Left renal cortex interstitium (tissue), 4 donors: ENCODE measurements around the gene EGR1. TPM values are rescaled to one million over a fixed set of nuclear protein-coding genes. Genes with fewer than 3 reads are reported as not detected.

Experiments
- DNase-seq, 4 donors: peaks; one replicate each; pipeline ENCODE4 v3.0.0-alpha.2; 2013; ENCODE audit warnings: low read depth in 4 of 4, low spot score in 2 of 4, missing footprints in 1 of 4
- polyA plus RNA-seq, 4 donors: library from polyadenylated mRNA; unstranded; fragments of 120-200 nt; gene quantifications; one replicate each; pipeline ENCODE4 v1.2.1, GENCODE V29; 2013; ENCODE audit not compliant: insufficient read length in 4 of 4

EGR1 gene
- polyA plus RNA-seq: 100 to 1,000 TPM in 1 of 4 donors, 10 to 100 TPM in 3; 24.0 to 445 (median 44.4) TPM

DNA sequence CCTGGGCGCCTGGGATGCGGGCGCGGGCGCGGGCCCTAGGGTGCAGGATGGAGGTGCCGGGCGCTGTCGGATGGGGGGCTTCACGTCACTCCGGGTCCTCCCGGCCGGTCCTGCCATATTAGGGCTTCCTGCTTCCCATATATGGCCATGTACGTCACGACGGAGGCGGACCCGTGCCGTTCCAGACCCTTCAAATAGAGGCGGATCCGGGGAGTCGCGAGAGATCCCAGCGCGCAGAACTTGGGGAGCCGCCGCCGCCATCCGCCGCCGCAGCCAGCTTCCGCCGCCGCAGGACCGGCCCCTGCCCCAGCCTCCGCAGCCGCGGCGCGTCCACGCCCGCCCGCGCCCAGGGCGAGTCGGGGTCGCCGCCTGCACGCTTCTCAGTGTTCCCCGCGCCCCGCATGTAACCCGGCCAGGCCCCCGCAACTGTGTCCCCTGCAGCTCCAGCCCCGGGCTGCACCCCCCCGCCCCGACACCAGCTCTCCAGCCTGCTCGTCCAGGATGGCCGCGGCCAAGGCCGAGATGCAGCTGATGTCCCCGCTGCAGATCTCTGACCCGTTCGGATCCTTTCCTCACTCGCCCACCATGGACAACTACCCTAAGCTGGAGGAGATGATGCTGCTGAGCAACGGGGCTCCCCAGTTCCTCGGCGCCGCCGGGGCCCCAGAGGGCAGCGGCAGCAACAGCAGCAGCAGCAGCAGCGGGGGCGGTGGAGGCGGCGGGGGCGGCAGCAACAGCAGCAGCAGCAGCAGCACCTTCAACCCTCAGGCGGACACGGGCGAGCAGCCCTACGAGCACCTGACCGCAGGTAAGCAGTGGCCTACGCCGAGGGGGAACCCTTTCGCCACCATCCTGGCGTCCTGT, at the start of gene EGR1:
EGR1 (plus strand) TSS at position 219 of the 864 bp plus-strand sequence; CDS start at position 502, 283 bp downstream.
- peak in 3 of 4 donors; percentile 85 to 92 (median 92) for DNase-seq

DNA sequence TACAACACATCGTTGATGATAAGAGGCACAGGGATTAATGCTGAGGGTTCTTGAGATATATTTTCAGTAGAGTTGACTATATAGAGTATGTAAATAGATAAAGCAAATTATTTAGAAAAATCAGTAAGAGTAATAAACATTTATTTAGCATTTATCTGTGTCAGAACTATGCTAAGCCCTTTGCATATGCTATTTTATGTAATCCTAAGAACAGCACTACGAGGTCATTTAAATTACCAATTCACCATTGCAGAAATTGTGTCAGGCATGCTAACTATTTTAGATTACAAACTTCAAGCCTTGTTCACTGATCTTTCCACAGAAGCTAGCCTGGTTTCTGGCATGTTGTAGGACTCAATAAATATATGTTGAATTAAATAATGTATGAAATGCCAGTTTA, 46.8 kb upstream of the EGR1 start:
- DNase-seq: no peak

DNA sequence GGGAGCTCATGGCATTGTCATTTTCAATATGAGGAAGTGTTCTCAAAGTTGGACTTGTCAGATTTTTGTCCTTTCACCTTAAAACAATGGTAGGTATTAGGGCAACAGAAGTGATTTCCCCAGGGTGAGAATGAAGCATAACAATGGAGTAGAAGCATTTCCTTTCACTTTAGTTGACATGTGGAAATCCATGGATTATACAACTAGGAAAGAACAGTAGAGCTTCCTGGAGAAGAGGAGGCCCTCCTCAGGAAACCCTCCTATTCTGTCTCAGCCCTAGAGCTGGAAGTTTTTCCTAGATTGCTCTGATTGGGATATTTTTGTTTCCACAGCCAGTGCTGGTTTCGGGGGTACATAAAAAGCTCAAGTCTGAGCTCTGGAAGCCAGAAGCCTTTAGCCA, 40.2 kb upstream of the EGR1 start:
- no peak for DNase-seq

DNA sequence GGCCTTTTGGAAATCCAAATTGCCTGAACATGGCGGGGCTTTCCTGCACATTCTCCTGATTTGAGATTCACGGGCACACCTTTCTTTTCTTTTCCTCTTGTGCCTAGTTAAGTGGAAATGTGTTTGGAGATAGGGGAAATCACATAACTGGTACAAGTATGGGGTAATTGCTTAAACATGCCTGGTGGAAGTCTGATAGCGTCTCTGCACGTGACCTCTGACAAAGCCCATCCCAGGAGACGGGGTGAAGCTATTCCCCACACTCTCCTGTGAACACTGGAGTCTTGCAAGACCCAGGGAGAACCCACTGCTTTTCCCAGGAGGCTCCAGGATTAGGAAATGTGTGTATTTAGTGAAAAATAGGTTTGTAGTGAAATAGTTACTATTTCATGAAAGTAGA, 29.3 kb upstream of the EGR1 start:
- no peak for DNase-seq

DNA sequence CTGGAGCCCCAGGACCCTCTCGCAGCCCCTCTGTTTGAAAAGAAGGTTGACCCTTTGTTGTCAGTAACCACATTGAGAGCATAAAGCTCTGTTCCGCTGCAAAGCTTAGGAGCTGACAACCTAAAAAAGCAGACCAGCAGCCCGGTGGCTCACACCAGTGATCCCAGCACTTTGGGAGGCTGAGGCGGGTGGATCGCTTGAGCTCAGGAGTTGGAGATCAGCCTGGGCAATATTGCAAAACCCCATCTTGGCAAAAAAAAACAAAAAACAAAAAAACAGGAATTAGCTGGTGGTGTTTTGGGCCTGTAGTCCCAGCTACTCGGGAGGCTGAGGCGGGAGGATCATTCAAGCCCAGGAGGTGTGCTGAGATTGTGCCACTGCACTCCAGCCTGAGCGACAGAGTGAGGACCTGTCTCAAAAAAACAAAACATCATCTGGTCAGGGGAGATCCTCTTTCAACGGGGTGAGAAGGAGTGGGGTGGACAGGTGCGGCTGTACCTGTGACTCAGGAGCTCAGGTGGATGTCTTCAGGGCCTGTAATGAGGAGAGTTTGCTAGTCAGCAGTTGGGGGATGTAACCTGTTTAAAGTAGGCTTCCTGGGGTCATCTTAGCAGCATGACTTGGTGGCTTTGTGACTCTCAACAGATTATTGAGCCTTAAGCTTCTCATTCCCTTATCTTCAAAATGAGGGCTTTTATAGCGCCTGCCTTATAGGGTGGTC, 27.1 kb upstream of the EGR1 start:
- no peak for DNase-seq

DNA sequence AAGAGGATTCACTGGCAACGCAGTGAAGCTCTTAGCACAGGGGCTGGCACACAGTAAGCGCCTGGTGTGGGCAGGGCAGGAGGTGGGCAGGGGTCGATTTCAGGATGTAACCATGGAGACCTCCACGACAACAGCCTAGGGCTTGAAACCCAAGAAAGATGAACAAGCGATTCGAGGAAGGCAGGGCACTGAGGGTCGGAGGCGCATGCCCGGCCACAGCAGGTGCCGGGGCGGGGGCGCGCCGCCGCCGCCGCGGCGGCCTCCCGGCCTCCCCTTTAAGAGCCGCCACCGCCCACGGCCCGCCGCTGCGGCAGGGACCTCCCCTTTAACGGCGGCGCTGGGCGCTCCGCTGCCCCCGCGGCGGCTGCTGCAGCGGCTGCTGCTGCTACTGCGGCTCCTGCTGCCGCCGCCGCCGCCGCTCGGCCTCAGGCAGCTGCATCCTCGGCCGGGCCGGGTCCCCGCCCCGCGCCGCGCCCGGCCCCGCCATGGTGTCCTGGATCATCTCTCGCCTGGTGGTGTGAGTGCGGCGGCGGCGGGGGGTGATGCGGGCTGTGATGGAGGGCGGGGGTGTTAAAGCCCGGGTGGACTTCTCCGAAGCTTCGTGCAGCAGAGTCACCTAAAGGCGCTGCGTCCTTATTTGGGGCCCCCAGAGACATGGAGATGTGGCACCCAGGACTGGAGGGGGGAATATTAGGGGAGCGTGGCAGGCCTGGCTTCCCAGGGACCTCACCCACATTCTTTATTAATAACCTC, 26.4 kb upstream of the EGR1 start, which contains the start of gene REEP2:
REEP2 (plus strand) TSS at position 334 of the 753 bp plus-strand sequence; CDS start at position 486, 152 bp downstream.
- peak in 3 of 4 donors; percentile 19 to 39 (median 33) for DNase-seq

DNA sequence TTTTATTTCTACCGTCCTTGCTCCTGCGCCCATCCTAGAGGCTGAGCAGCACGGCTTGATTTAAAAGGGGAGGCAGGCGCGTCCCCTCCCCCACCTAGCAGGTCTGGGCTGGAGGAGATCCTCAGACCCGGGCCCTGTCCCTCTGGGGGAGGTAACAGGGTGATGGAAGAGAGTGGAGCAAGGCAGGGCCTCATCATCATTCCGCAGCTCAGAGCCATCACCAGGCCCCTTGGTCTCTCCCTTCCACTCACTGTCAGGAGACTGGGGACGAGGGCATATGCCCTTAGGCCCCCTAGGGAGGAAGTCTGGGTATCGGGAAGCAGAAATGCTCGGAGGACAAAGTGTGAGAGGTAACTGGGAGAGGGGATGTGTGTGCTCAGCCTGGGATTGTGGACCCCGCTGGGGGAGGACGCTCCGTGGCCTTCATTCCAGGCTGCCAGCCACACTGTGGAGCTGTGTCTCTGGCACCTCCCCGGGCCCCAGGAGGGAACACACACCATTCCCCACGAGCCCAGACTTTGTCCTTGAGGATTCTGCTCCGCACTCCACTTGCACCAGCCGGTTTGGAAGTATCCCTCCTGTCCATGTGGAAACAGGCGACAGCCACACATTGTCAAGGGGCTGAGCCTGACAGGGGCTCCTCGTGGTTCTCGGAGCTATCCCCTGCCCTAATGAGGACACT, 25.7 kb upstream of the EGR1 start:
- peak in 1 of 4 donors; percentile 23 for DNase-seq

DNA sequence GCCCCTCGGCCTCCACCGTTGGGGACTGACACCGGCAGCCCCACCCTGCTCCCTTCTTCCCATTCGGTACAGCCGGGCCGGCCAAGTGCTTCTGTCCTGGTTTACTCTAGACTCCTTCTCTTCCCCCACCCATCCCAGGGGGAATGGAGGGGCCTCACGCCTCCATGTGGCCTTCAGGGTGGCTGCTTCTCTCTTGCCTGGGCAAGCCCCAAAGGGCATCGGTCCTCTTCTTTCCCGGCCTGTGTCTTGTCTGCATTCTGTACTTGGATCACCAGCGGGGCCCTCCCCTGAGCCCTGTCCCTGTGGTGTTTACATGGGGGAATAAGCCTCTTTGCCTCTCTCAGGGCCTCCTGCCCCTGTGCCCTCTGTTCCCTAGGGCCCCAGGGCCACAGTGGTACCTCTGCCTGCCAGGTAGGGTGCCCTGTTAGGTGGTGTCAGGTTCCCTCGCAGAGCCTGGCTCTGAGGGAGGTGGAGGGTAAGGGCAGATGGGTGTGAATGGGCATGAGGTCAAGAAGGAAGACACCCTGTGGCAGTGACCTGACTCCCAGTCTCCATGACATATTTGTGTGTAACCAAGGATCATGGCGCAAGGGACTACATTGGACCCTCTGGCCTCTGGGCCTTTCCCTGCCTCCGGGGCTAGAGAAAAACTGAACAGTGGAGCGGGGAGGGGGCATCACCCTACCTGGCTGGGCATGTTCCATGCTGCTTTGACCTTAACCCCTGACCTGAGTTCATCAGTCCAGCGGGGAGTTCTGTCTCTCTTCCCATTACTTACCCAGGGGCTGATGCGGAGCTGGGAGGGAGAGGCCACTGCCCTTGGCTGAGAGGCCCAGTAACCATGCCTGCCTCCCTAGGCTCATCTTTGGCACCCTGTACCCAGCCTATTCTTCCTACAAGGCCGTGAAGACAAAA, 24.9 kb upstream of the EGR1 start:
- DNase-seq: no peak

DNA sequence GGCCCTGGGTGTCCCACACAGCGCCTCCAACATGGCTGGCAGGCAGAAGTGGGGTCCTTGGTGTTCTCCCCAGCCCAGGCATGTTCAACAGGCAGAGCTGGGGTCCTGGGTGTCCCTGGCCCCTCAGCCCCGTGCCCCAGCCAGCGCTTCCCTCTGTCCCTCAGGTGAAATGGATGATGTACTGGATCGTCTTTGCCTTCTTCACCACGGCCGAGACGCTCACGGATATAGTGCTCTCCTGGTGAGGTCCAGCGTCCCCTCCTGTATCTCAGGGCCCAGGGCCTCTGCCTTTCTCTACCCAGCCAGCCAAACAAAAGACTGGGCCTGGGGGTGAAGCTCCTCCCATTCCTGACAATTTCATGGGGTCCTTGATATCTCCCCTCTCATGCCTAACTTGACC, 24.1 kb upstream of the EGR1 start:
- no peak for DNase-seq

DNA sequence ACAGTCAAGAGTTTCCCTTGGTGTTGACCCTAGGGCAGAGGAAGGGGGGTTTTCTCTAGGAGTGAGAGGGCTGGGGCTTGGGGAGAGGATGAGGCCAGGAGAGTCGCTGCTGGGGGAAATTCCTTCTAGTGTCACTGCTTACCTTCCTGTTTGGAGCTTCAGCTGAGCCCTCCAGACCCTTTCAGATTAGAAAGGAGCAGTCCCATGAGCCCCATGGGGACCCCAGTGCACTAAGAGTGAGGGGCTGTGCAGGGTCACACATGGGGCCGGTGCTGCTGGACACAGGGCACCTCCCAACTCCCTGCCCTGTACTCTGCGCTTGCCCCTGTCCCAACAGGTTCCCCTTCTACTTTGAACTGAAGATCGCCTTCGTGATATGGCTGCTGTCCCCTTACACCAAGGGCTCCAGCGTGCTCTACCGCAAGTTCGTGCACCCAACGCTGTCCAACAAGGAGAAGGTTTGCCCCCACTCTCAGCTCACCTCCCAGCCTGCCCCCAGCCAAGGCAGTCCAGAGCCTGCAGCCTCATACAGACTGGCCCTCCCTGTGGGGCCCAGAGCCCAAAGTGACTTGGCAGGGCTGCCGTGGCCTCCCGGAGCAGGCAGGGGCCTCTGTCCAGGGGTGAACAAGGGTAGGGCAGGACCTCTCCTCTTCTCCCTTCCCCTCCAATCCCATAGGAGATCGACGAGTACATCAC, 21.1 kb upstream of the EGR1 start:
- no peak for DNase-seq

DNA sequence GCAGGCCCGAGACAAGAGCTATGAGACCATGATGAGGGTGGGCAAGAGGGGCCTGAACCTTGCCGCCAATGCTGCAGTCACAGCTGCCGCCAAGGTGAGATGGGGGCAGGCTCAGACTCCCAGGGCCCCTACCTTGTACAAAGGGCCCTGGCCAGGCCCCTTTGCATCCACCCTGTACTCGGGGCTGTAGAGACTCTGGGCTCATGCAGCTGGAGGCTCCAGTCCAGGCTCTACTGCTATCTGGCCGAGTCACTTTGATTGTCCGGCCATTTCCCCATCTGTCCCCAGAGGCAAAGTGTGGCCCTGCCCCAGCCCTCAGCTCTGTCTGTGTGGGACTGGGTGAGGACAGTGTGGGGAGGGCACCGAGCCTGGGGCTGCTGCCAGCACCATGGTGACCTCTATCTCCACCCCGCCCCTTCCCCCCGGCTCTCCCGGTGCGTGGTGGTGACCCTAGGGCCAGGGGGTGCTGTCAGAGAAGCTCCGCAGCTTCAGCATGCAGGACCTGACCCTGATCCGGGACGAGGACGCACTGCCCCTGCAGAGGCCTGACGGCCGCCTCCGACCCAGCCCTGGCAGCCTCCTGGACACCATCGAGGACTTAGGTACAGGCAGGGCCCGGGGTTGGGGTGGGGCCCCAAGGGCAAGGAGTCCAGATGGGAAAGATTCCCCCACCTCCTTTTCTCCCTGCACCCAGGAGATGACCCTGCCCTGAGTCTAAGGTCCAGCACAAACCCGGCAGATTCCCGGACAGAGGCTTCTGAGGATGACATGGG, 20.3 kb upstream of the EGR1 start:
- no peak for DNase-seq

DNA sequence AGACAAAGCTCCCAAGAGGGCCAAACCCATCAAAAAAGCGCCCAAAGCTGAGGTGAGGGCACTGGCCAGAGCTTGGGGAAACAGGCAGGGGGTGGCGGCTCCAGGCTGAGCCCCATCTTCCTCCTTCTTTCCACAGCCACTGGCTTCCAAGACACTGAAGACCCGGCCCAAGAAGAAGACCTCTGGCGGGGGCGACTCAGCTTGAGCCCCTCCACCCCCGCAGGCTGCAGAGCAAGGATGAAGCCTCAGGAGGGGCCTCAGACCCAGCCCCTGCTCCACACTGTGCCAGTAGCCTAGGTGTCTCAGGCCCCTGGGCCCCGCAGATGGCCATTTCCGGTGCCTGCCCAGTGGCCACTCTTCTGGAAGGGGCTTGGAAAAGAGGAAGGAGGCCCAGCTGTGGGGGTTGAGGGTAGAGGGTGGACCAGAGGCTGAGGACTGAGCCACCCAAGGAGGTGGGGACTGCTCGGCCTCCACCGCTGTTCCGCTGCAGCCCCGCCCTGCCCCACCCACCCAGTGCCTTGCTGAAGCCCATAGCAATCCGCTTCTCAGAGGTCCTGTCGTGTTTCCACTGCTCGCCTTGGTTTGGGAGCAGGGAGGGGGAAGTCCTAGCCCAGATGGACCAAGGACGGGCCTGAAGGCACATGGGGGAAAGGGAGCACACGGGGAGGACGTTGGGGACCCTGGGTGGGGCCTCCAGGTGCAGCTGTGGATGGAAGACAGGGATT, 19.6 kb upstream of the EGR1 start:
- no peak for DNase-seq

DNA sequence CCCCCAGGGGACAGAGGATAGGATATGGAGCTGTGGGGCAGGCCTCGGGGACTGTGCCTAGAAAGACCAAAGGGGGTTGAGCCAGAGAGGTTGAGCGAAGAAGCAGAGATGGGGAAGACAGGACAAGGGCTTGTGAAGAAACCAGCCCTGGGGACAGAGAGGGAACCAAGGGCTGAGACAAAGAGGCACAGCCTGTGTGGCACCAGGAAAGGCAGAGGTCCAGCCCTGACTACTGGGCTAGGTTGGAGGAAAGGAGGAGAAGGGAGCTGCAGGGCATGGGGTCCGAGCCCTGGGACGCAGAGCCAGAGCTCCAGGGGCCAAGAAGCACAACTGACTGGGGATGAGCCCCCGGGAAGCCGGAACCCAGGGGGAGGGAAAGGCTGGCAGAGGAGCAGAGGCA, 17.2 kb upstream of the EGR1 start:
- DNase-seq: no peak

DNA sequence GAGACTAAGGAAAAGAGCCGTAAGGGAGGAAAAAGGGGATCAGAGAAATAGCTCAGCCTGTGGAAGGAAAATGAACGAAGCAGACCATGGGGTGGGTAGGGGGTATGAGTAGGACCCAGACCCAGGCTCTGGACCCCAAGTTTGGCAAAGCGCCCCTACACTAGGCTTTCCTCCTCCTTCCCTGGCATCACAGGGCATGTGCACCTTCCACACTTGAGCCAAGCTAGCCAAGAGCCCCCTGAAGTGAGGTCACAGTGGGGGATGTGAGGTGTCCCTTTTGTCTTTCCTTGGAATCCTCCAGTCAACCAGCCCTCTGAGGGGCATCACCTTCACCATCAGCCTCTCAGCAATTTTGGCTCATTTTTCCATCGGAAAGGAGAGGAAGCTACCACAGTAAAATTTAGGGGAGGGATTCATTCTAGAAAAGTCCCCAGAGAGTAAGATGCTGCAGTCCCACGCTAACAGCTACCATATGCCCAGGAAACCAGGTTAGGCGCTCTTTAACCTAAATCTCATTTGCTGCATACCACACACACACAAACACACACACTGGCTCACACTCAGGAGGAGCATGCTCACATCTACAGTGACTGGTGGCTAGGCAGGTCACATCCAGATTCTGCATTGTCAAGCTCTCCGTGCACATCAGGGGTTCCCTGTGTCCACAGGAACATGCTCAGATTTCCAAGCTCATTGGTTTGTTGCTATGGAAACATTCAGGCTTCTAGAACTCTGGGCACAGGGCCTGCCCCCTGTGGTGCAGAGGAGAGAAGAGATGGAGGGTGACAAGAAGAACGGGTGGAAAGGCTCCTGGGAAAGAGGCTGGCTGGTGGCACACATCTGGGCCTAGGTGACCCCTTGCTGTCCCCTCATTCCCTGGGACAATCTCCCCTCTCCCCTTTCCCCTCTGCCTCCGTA, 16.5 kb upstream of the EGR1 start:
- no peak for DNase-seq

DNA sequence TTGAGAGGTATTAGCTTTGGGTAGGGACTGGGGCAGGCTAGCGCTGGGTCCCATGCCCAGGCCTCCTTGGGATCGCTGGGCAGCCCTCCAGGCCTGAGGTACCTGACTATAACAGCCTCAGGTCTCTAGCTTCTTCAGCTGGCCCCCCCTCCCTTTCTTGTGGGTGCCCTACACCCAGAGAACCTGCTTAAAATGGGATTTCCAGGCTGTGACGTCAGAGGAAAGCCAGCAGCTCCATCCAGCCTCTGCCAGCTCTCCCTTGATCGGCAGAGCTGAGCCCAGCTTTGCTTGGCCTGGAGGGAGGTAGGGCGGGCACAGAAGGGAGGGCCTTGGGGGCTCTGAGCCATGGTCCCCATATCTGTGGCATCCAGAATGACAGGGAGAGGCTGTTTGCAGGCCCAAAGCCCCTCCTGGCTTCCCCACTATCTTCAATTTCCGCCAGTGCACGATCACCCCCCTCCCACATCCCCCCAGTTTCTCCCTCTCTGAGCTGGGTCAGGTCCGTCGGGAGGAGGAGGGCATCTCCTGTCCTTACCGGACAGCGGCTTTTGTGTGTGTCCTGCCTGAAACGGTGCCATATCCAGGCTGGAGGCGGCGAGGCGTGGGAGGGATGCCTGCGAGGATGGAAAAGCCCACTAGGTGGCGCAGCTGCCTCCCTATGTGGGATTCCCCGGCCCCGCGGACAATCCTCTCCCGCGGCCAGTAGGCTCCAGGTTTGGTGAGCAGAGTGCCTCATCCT, 15.6 kb upstream of the EGR1 start:
- peak in 3 of 4 donors; percentile 58 to 86 (median 69) for DNase-seq
